CD4-positive, alpha-beta T cell treated with Interleukin-1 beta for 1 hour (primary cell): ENCODE results near the gene RUNX3.

Experiments used
- DNase-seq, 2 donors: peaks; one replicate each; pipeline ENCODE4 v3.0.0-alpha.2; 2020 to 2022

Gene RUNX3

DNA sequence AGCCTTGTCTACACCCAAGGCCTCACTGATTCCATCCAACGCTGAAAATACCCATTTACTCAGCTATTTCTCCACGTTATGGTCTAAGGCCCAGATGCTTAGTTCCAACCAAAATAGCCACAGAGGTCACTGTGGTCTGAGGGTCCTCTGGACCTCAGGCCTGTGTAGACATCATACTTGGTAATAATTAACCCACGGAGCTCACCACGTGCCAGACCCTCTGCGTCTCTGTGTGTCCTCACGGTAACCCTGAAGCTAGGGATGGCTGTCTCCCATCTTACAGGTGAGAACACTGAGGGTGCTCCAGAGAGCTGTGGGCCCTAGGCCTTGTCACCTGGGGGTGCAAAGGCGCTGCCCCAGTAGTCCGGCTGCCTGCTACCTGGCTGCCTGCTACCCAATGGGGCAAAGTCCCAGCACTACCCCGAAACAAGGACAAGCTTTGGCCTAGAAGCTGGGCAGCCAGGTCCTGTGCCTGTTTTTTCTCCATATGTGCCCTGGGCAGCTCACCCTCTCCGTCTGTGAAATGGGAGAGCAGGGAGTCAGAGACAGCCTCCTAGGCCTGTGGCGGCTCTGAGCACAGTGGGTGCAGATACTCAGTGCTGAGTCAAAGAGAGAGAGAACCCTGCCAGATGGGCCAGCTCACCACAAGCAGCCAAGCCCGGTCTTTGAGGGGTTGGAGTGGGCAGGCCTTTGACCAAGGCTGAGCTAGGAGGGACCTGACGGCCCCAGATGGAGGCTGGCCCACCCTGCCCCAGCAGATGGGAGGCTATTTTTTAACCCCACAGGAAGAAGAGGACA lies 17.0 kb upstream of the RUNX3 start:
- DNase-seq, result no peak

DNA sequence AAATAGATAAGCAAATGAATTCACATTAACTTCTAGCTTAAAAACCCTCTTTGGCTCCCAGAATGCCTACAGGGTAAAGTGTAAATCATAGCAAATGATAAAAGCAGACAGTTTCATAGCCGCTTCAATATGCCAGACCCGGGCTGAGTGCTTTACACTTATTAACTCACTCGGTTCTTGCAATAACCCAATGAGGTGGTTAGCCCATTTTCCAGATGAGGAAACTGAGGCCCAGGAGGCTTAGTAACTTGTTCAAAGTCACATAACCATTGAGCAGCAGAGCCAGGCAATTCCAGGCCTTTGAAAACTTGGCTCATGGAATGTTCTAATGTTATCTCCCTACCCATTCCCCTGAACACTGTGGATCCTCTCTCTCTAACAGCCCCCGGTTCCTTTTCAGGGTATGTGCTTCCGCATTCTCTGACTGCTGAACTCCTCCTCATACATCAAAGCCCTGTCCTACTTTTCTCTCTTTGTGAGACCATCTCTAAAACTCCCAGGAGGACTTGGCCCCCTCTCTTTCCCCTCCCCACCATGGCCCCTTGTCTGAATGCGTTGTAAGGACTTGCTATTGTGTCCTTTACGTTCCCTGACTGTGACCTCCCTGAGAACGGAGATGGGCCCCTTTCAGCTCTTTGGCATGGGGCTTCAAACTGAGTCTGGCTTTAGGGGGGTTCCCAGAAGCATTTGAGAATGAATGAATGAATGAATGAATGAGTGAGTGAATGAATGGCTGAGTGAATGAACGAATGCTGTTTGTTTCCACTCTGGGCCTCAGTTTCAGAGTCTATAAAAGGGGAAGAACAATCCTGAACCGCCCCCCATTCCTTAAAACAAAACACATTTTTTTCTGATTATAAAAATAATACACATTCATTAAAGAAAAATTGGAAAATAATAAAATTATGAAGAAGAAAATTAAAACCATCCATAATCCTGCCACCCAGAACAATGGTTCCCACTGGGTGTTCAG lies 15.6 kb upstream of the RUNX3 start:
- DNase-seq, result no peak

DNA sequence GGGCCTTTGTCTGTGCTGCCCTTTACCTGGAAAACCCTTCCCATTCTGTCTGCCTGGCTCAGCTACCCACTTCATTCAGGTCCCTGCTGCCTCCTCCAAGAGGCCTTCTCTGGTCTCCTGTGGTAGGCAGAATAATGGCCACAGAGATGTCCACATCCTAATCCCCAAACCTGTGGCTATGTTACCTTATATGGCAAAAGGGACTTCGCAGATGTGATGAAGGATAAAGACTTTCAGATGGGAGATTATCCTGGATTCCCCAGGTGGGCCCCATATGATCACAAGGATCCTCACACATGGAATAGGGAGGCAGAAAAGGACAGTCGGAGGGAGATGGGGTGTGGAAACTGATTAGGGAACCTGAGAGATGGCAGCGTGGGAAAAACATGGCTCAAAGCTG lies 14.2 kb upstream of the RUNX3 start:
- DNase-seq, result no peak

DNA sequence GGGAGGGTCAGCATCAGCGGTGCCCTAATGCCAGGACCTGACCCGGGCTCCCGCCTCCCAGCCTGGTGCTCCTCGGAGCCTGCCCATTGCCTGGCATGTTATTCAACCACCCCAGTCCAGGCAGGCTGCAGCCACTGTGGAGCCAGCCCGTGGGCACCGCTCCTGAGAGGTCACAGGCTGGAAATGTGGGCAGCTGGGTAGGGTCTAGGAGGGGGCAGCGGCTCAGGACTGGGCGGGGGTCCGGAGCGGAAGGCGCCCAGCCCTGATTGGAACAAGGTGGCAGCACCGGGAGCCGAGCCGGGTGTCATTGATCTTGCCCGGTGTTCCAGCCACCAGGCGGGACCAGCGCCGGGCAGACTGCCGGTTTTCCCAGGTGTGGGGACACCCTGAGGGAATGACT lies 12.7 kb upstream of the RUNX3 start:
- no peak for DNase-seq

DNA sequence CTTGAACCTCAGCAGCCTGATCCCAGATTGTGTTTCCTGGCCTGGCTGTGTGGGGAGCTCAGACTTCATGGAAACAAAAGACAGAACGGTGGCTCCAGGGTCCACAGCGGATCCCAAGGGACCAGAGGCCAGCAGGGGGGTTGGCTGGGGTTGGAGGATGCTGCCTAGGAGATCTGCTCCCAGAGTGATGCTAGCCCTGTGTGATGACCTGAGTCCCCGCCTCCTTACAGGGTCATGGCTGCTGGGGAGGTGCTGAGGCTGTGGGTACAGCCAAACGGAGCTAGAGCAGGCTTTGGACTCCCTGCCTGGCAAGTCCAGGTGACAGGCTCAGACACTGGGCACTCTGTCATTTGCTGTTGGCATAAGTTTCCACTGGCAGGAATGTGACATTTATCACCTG lies 11.5 kb upstream of the RUNX3 start:
- no peak for DNase-seq

DNA sequence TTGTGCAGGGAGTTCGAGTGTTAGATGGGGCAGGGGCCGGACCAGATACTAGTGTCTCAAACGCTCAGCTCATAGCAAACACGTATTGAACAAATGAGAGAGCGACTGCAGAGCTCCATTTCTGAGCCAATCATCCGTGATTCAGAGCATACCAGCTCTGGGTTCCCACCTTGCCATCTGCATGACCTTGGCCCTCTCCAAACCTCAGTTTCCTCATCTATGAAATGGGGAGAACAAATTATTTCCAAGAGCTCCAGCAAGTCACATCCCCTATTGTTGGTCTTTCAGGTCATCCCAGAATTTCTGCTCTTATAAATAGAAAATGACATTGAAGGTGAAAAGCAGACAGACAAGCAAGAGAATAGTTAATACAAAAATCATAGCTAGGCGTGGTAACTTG lies 10.2 kb upstream of the RUNX3 start:
- no peak for DNase-seq

DNA sequence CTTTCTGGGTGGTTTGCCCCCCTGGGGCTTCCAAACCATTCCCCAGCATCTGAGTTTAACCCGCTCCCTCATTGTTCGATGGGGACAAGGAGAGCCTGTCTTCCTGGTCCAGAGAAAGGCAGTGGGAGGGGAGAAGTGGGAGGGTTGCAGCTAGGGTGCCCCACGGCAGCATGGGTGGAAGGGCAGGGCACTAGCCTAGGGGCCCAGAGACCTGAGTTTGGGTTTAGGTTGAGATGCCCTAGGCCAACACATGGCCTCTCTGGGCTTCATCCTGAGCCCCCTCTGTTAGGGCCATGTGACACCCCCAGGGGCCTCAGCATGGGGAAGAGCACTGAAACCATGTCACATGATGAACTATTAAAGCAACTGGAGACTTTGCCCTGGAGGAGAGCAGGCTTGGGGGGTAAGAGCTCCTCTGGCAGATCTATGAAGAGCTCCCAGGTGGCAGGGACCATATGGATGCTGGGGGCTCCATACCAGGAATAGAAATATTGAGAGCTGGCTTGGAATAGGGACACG lies 9.7 kb upstream of the RUNX3 start:
- DNase-seq, result no peak

DNA sequence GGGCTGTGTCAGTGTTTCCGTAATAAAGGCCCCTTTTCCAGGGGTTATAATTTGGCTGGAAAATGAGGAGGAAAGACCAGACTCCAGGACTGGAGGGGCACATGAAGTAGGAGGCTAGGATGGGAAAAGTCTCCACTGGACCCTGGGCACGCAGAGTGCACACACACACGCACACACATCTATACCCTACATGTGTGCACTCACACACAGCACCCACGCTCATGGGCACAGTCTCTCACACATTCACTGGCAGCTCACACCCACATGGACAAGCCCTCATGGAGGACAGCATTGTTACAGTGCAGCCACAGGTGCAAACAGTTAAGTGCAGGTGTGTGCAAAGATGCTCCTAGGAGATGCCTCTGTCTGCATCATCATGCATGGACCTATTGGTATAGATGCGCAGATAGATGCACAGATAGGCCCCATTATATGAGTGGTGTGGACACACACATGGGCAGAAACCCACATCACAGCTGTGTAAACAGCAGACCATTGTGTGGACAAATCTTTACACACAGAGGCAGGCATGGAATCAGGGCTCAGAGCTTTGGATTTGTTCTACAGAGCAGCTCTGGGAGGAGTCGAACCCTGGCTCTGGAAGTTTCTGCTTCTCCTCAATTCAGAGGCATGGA lies 9.1 kb upstream of the RUNX3 start:
- no peak for DNase-seq

DNA sequence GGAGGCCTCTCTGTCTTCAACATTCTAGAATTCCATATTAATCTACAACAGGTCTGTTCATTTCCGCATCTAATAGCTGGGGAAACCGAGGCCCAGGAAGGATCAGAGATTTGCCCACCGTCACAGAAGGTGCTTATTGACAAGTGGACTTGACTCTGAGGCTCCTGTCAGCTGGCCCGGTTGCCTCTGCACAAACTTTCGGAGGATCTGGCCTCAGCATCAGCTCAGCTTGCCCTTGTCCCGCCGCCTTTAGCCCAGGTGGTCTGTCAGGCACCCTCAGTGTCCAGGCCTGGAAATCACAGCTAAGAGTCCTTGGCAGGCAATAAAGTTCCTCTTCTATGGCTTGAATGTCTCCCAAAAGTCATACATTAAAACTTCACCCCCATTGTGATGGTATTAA lies 8.2 kb upstream of the RUNX3 start:
- no peak for DNase-seq

DNA sequence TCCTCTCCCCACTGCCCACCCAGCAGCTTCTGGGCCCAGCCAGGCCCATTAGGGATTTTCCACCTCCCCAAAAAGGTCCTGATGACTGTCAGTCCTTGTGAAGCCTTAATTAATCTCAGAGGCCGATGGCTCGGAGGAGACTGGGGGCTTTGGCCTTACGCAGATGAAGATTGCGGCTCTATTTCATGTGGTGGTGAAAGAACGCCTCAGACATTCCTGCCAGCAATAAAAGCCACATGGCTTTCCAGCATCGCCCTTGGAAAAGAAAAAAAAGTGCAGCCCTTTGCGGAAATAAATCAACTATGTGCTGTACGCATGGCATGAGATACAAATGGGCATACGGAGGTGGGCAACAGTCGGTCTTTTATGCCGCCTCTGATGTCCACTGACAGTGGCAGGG lies 6.6 kb upstream of the RUNX3 start:
- DNase-seq, result no peak

DNA sequence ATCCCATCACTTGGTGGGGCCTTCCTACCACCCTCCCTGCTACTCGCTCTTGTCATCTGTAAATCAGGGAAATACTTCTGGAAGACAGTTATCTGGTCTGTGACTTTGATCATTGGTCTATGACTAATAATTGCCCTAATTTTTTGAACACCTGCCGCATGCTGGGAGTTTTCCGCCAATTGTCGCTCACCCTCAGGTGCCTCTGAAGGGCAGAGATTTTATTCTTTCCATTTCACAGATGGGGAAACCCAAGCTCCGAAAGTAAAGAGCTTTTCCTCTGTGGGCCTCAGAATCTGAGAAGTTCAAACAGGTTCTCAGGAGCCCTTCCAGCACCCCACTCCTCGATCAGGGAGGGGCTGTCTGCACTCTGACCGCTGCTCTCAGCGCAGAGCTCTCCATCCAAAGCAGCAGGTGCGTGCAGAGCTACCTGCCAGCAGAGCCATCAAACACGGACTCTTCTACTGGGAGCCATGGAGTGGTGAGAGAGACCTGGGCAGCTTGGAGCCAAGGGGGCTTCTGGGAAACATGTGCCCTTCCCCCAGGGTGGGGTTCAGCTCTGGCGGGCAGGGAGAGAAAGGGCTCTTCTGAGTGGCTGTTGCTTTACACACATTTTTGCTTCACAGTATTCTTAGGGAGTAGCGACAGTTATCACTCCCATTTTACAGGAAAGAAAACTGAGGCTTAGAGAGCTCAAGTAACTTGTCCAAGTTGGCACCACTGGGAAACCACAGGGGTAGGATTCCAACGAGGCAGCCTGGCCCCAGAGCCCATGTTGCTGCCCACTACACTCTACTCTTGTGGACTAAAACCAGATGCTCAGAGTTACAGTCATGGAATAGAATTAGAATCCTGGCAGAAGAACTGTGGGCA lies 5.8 kb upstream of the RUNX3 start:
- DNase-seq, result no peak

DNA sequence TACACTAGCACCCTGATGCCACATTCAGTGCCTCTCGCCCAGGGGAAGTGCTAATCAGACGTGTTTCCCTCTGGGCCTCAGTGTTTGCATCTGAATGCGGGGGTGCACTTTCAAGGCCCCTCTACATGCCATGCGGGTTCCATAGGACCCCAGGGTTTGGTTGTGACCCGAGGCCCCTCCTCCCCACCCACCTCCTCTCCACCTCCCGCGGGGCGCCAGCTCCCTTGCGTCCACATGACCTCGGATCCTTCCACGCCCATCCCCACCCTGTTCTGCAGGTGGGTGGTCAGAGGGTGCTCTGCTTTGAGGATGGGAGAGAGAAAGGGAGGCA lies 5.1 kb upstream of the RUNX3 start:
- no peak for DNase-seq

DNA sequence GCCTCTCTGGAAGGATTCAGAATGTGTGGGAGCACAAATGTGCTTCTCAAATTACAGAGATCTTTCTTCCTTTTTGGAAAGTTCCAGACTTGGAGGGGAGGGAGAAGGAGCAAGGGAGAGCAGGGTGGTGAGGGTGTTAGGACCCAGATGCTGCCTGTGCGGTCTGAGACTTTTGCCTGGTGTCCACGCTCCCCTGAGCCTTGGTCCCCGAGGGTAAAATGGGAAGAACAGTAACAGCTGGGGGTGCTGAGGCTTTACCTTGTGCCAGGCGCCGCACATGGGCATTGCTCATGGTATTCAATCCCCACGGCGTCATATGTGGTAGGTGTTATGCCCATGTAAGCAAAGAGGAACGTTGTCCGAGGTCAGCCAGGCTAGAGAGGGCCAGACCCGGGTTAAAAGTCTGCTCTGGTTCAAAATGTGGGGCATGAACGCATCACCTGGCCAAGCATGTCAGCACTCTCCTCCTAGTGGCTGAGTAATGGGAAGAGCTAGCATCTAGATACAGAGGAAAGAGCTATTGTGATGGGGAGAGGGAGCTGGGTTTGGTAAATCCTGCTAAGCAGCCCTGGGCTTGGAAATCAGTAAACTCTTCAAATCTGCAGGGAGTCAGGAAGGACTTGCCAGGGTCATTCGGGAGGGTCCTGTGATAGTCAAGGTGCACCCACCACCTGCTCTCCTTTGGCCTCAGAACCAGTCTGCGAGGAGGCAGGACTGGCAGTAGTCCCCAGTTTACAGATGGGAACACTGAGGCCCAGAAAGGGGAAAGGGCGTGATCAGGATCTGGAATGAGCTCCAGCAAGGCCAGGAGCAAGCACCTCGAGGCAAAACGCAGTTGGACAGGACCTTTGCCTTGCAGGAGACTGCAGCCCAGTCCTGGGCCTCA lies 4.5 kb upstream of the RUNX3 start:
- no peak for DNase-seq

DNA sequence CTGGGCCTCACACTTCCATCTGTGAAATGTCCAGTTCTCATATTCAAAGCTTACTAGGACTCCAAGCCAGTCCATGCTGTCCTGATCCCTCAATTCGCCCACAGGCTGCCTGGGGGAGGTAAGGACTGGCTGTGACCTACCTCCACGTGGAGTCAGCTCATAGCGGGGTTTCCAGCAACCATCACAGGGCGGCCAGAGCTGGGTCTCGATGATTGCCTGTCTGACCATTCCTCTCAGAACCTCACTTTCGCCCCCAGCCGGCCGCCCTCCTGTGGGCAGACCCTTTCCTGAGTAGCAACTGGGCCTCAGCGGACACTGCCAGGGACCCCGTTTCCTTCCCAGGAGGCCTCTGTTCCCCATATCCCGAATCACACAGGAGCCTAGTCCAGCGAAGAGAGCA lies 3.4 kb upstream of the RUNX3 start:
- no peak for DNase-seq

DNA sequence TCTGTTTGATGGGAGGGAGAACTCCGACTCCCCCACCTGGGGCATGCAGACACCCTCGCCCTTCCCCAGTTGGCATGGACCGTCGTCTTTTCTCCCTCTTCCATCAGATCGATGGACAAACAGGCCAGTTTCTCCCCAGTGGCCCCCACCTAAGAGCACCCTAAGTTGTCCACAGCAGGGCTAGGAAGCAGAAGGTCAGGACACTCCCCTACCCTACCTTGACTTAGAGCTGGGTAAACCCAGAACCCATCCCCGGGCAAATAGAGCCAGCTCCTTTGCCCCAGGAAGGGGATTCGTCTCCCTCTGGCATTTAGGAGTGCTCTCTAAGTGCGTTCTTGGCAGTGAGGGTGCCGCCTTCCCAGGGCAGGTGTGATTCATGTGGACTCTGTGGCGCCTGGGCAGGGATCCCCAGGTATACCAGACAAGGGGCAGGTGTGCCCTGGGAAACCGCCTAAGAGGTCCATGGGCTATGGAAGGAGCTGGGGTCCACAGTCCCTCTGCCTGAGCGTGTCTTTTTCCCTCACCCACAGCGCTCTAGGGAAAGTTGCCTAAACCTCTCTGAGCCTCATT lies 2.7 kb upstream of the RUNX3 start:
- DNase-seq, result no peak

DNA sequence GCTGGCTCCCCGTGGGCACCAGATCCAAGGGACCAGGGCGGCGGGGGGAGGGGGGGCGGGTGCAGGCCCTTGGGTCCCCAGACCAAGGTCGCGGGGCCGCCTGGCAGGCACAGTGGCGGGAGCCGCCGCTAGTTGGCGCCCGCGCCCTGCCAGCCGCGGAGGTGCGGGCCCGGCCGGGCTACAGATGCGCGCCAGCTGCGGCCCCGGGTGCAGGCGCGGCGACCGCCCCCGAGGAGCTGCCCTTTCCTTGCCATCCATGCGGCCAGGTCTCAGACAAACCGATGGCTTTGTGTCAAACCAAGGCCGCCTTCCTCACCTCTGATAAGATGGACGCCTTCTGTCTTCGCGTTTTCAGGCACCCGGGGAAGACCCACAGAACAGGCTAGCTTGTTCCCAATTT lies 2.2 kb upstream of the RUNX3 start:
- DNase-seq, result peak; percentile 69

DNA sequence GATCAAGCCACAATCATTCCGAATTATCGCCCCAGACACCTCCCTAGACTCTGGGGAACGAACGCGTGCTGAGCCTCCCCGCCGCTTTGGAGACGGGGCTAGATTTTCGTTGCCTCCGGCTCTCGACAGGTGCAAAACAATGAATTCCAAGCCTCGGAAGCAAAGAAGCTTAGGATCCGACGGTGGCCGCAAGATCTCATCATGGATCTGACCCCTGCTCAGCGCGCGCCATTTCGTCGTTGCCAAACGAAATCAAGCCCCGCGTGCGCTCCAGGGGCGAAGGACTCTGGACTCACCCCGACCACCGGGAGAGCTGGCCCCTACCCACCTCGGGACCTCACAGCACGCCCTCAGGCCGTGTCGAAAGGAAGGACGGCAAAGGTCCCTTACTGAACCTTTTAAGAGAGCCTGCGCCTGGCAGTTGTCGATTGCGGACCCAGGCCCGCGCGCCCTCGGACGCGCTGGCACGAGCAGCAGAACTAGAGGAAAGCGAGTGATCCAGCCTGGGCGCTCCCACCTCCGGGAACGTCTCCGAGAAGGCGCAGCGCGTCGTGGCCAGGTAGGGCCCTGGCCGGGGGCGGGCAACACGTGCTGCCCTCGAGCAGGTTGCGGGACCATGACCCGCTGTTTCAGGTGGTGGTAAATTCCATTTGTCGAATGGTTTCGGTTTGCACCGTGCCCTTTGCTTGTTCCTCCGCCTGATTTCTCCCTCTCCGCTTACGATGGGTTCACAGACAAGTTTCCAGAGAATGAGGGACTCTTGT lies 1.6 kb upstream of the RUNX3 start:
- DNase-seq, result no peak

DNA sequence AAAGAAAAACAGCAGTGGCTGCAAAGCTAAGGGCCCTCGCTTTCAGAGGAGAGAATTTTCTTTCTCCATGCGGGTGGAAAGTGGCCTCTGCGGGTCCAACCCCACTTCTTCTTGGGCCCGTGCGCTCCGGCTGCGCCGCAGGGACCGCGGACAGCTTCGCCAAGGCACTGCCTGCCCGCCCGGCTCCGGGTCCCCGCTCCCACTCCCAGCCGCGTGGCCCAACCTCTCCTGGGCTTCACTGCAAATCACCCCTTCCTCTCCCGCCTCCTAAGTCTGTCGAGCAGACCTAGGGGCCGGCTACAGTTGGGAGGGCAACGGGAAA lies 1.0 kb upstream of the RUNX3 start:
- DNase-seq, result no peak

DNA sequence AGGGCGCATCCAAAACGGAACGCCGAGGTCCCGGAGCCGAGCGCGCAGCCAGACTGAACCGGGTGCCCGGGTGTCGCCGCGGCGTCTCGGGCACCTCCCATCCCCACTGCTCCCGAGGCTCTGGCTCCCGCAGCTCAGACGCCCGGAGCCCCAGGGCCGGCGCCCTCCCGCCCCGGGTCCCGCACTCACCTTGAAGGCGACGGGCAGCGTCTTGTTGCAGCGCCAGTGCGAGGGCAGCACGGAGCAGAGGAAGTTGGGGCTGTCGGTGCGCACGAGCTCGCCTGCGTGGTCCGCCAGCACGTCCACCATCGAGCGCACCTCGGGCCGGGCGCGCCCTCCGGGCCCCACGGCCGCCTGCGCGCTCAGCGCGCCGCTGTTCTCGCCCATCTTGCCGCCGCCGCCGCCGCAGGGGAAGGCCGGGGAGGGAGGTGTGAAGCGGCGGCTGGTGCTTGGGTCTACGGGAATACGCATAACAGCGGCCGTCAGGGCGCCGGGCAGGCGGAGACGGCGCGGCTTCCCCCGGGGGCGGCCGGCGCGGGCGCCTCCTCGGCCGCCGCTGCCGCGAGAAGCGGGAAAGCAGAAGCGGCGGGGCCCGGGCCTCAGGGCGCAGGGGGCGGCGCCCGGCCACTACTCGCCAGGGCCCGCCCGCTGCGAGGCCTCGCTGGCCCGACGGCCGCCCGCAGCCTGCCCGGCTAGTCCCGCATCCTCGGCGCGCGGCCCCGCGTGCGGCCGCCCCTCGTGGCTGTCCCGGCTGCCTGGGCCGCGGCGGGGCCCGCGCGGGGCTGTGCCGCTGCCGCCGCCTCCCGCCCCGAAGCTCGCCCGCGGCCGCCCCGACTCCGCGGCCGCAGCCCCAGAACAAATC lies 447 bp downstream of the RUNX3 start:
- DNase-seq, result peak; percentile 53 to 56
